AG04449 (cell line): ENCODE measurements around the gene ARL4D.

Experiments
- CTCF ChIA-PET: fragments of 350-600 bp; formaldehyde crosslinking; extraction: SDS; loops from one replicate; lab custom pipeline; 2021; ENCODE audit warnings: antibody characterized with exemption; lab: Yijun Ruan, JAX
- POLR2A ChIA-PET: fragments of 400-600, 350-600 bp; formaldehyde crosslinking; extraction: SDS; loops from one replicate; lab custom pipeline; 2020; ENCODE audit warnings: antibody characterized with exemption, inconsistent platforms; lab: Yijun Ruan, JAX
- DNase-seq: peaks from one replicate; pipeline ENCODE4 v3.0.0-alpha.2; 2010; ENCODE audit warnings: low read depth, low spot score
- H3K4me3 ChIP-seq: 2 replicates; pipeline ENCODE4 v1.5.1; 2011; ENCODE audit warnings: low read depth, mild to moderate bottlenecking, control low read depth, low read length
- TF ChIP-seq, protein P1 (sequence below): IDR thresholded peaks from one replicate; pipeline ENCODE4 v1.5.1; 2011; ENCODE audit warnings: mild to moderate bottlenecking, moderate library complexity, low read length, control low read depth, inconsistent platforms; ENCODE audit not compliant: insufficient read depth; ENCODE audit errors: missing control alignments

ARL4D gene

DNA sequence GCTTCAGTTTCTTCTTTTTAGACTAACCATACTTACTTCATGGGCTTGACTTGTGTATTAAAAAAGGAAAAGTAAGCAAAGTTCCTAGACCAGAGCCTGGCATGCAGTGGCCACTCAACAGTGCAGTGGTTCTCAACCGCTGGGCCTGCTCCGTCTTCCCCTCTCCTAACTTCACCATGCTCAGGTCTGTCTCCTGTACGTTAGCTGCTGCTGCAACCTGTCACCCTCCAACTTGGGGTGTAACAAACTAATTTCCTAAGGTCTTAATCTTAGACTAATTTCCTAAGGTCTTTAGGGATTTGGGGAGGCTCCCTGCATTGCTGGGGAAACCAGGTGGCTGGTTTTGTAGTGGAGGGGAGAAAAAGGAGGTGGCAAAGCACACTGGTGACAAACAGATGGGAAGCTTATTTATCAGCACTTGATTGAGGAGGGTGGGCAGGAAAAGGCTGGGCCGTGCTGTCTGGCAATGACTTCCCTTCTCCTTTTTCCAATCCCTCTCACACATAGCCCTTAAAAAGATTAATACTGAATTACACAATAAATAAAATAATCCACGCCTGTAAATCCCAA is 2.2 kb upstream of the ARL4D start:
- POLR2A ChIA-PET = interaction anchor here (0.6 to 1.7 kb wide), 3 partner anchors 50 to 87 kb away, joined by 3 to 6 read pairs (median 3); partner anchors contain the start of gene DHX8
- no peak for DNase-seq
- CTCF ChIA-PET = interaction anchor here (0.9 to 19.3 kb wide), 7 partner anchors 10 to 81 kb away, joined by 3 to 1137 read pairs (median 3); partner anchors contain the start of gene DHX8
- TF ChIP-seq, protein P1, sequence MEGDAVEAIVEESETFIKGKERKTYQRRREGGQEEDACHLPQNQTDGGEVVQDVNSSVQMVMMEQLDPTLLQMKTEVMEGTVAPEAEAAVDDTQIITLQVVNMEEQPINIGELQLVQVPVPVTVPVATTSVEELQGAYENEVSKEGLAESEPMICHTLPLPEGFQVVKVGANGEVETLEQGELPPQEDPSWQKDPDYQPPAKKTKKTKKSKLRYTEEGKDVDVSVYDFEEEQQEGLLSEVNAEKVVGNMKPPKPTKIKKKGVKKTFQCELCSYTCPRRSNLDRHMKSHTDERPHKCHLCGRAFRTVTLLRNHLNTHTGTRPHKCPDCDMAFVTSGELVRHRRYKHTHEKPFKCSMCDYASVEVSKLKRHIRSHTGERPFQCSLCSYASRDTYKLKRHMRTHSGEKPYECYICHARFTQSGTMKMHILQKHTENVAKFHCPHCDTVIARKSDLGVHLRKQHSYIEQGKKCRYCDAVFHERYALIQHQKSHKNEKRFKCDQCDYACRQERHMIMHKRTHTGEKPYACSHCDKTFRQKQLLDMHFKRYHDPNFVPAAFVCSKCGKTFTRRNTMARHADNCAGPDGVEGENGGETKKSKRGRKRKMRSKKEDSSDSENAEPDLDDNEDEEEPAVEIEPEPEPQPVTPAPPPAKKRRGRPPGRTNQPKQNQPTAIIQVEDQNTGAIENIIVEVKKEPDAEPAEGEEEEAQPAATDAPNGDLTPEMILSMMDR = no peak
- H3K4me3 ChIP-seq = no peak overlapping the region

DNA sequence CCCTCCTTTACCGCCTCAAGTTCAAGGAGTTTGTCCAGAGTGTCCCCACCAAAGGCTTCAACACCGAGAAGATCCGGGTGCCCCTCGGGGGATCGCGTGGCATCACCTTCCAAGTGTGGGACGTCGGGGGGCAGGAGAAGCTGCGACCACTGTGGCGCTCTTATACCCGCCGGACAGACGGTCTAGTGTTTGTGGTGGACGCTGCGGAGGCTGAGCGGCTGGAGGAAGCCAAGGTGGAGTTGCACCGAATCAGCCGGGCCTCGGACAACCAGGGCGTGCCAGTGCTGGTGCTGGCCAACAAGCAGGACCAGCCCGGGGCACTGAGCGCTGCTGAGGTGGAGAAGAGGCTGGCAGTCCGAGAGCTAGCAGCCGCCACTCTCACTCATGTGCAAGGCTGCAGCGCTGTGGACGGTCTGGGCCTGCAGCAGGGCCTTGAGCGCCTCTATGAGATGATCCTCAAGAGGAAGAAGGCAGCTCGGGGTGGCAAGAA is 1.1 kb downstream of the ARL4D start:
- POLR2A ChIA-PET = interaction anchor here (0.7 to 3.5 kb wide), 11 partner anchors 11 to 708 kb away, joined by 3 to 83 read pairs (median 13); partner anchors contain the start of gene DHX8
- CTCF ChIA-PET = interaction anchor here (1.2 to 19.3 kb wide), 5 partner anchors 8 to 78 kb away, joined by 4 to 1137 read pairs (median 6); partner anchors contain the start of gene DHX8
- peak overlapping the region; percentile 85 for H3K4me3 ChIP-seq
- no peak for DNase-seq
- TF ChIP-seq, protein P1 = no peak

DNA sequence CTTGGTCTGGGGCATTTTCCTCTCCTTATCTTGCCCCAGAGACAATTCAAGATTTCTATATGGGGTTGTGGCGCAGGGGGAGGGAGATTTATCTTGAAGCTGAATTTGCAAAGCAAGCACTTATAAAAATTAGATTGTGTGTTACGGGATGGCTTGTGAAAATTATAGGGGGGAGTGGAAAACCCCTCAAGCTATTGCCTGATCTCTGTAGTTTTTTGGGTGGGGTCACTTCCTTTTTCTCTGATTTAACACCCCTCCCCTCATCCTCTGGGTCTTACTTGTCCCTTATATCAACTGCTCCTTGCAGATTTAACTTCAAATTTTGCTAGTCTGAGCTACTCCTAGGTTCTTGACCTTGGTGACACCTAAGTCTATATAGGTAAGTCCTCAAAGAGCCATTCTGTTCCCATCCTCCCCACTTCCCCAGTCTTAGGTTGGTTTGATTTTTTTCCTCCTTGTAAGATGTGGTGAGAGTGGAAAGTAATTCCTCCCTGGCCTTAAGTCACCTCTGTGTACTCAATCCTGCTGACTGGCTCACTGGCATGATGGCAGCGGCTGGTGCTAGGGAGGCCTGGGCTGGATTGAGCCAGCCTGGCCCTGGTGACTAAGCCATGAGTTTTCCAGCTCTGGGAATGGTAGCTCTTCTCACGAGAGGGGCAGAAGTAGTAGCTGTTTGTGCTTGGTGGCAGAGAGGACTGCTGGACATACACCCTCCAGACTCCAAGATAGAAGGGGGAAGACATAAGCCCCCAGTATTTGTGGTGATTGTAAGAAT is 2.3 kb downstream of the ARL4D start:
- TF ChIP-seq, protein P1 = no peak
- no peak for DNase-seq
- POLR2A ChIA-PET = interaction anchor here (0.6 to 3.5 kb wide), 9 partner anchors 17 to 97 kb away, joined by 3 to 83 read pairs (median 6); partner anchors contain the start of gene DHX8
- CTCF ChIA-PET = interaction anchor here (1.2 to 19.3 kb wide), 4 partner anchors 9 to 76 kb away, joined by 4 to 1137 read pairs (median 8); partner anchors contain the start of gene DHX8
- H3K4me3 ChIP-seq = peak overlapping the region; percentile 85

DNA sequence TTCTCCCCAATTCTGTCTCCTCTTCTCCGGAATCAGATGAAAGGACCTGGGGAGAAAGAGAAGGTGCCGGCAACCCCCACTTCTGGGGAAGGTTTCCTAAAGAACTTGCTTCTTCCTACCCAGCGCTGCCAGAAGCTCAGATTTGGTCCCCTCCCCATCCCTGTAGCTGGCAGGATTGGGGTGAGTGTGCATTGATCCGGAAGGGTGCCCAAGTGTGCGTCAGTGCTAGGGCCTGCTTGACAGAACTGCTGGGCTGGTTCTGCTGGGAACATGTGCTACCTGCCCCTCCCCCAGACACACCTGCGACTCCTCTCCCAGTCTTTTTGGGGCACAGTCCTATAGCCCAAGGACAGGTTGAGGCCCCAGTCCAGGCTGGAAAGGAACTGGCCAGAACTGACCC is 3.3 kb downstream of the ARL4D start:
- no peak for DNase-seq
- TF ChIP-seq, protein P1 = no peak
- POLR2A ChIA-PET = interaction anchor here (1.0 to 2.0 kb wide), 2 partner anchors 34 to 67 kb away, joined by 8 to 13 read pairs; no protein-coding TSS in a partner anchor
- CTCF ChIA-PET = interaction anchor here (2.4 to 19.3 kb wide), 2 partner anchors 9 to 75 kb away, joined by 37 to 1137 read pairs; partner anchors contain the start of gene DHX8
- no peak overlapping the region; the same call in 1 of the 2 replicates for H3K4me3 ChIP-seq

DNA sequence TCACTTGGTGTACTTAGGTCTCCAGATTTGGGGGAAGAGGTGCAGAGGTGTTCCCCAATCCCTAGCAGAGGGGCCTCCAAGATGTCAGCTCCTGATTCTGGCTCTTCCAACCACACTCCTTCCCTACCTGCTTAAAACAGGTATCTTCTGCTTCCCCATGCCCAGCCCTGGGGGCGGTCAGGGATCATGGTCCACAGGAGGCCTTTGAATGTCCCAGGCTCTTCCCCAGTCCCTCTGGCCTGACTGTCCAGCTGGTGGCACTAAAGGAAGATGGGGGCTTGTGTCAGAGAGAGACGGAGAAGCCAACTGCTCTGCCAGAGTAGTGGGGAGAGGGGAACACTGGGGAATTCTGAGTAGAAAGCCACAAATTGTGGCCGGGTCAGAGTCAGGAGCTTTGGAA is 3.8 kb downstream of the ARL4D start:
- TF ChIP-seq, protein P1 = no peak
- ChIA-PET CTCF (interaction anchor here (2.4 to 19.3 kb wide), 2 partner anchors 10 to 75 kb away, joined by 37 to 1137 read pairs; partner anchors contain the start of gene DHX8), POLR2A (interaction anchor here (1.4 to 1.8 kb wide), 2 partner anchors 35 to 66 kb away, joined by 4 to 10 read pairs; no protein-coding TSS in a partner anchor)
- DNase-seq = no peak
- no peak overlapping the region for H3K4me3 ChIP-seq
